ENCODE measurements around the gene SOX11. TPM values are rescaled to one million over a fixed set of nuclear protein-coding genes. Genes with fewer than 3 reads are reported as not detected.

SOX11 gene
- total RNA-seq, 1 experiment from 2014 or later: 0.02 TPM

DNA sequence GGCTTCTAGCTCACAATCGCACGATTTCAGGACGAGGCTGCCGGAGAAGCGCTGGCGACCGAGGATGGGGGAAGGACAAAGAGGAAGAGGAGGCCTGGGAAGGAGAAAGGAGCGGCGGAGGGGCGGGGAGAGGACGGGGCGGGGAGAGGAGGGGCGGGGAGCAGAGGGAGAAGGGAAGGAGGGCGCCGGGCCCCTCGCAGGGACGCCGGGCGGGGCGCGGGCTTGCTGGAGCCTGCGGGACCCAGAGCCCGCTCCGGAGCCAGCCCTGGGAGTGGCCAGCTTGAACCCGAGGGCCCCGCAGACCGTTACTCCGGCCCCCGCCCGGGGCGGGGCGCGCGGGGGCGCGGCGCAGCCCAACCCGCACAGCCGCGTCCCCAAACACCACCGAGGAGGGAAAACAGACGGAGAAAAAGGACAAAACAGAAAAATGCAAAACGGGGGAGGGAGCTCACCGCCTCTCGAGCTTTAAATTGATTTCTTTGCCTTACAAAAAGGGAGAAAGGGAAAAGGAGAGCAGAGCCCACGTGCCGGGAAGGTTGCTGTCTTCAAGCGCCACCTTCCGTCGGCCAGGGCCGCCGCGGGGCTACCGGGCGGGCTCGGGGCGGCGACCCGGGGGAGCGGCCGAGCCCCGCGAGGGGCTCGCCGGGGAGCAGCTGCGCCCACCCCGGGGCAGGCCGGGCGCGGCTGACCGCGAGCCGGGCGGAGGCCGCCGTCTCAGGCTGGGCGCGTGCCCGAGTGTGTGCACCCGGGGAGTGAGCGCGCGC is 781 bp upstream of the SOX11 start:
- no peak for DNase-seq (ENCODE audit: low read depth, low spot score)

More for the DNA sequence above, 781 bp upstream of the SOX11 start:
- intact Hi-C loops (cut with micrococcal nuclease): no loop called here
- ChIA-PET POLR2A (no interaction called here), RAD21 (ENCODE audit: low non-redundant PET in 1 of 2, low total read pairs in 2 of 2, uncharacterized antibody in 2 of 2, unreplicated experiment in 2 of 2) (no interaction called here), CTCF (no interaction called here)
- Histone ChIP-seq H3K9me3 (ENCODE audit: control insufficient read depth in 1 of 2, insufficient read depth in 1 of 2, low read depth in 1 of 2, low read length in 2 of 2) (peaks cover 0 to 8% of the 10 kb centered on the region in 2 experiments; a peak in 2 of 4 replicates), H3K9ac (ENCODE audit: low read length) (no peak overlapping the region), H2AFZ (ENCODE audit: low read depth, low read length, poor library complexity, severe bottlenecking) (no peak overlapping the region), H3K27me3 (ENCODE audit: insufficient read depth, low read length) (no peaks in the 10 kb centered on the region), H3K4me1 (ENCODE audit: control insufficient read depth in 1 of 2, insufficient read depth in 2 of 2, low read length in 2 of 2) (no peaks in the 10 kb centered on the region), H3K4me3 (replicated peaks in 1 of 2; ENCODE audit: low read depth in 1 of 2, low read length in 2 of 2) (no peak overlapping the region), H3K4me2 (ENCODE audit: low read length) (no peak overlapping the region), H3K79me2 (ENCODE audit: insufficient read depth, low read length) (no peaks in the 10 kb centered on the region), H4K20me1 (ENCODE audit: insufficient read depth) (no peaks in the 10 kb centered on the region), H3K36me3 (ENCODE audit: control insufficient read depth in 1 of 2, insufficient read depth in 2 of 2, low read length in 2 of 2) (no peaks in the 10 kb centered on the region), H3K9me2 (ENCODE audit: insufficient read depth) (no peaks in the 10 kb centered on the region), H3K27ac (ENCODE audit: low read depth, low read length) (no peak overlapping the region)
- TF ChIP-seq POLR2A (IDR thresholded peaks at IDR 0.05; ENCODE audit: borderline replicate concordance, extremely low read depth, insufficient read depth, insufficient read length) (no peak), EZH2phosphoT487 (IDR thresholded peaks at IDR 0.05; ENCODE audit: borderline replicate concordance) (no peak), YY1 (IDR thresholded peaks at IDR 0.05; ENCODE audit: extremely low read depth, insufficient replicate concordance, low read depth, low read length) (no peak), SP1 (IDR thresholded peaks at IDR 0.05; ENCODE audit: low read depth) (no peak), ELF1 (IDR thresholded peaks at IDR 0.05; ENCODE audit: borderline replicate concordance, low read depth) (no peak), EZH2 (IDR thresholded peaks at IDR 0.05) (no peak), SIN3A (IDR thresholded peaks at IDR 0.05; ENCODE audit: low read depth) (no peak), EGR1 (IDR thresholded peaks at IDR 0.05; ENCODE audit: low read depth) (no peak), TCF7L2 (IDR thresholded peaks at IDR 0.05; ENCODE audit: borderline replicate concordance, extremely low read depth, insufficient read depth, insufficient read length) (no peak), SRF (IDR thresholded peaks at IDR 0.05; ENCODE audit: low read depth) (no peak), ZFX (IDR thresholded peaks at IDR 0.05) (no peak), CEBPB (IDR thresholded peaks at IDR 0.05; ENCODE audit: low read depth) (no peak)
- TF ChIP-seq, protein P1, sequence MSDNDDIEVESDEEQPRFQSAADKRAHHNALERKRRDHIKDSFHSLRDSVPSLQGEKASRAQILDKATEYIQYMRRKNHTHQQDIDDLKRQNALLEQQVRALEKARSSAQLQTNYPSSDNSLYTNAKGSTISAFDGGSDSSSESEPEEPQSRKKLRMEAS (IDR thresholded peaks at IDR 0.05): no peak
- TF ChIP-seq, protein P2, sequence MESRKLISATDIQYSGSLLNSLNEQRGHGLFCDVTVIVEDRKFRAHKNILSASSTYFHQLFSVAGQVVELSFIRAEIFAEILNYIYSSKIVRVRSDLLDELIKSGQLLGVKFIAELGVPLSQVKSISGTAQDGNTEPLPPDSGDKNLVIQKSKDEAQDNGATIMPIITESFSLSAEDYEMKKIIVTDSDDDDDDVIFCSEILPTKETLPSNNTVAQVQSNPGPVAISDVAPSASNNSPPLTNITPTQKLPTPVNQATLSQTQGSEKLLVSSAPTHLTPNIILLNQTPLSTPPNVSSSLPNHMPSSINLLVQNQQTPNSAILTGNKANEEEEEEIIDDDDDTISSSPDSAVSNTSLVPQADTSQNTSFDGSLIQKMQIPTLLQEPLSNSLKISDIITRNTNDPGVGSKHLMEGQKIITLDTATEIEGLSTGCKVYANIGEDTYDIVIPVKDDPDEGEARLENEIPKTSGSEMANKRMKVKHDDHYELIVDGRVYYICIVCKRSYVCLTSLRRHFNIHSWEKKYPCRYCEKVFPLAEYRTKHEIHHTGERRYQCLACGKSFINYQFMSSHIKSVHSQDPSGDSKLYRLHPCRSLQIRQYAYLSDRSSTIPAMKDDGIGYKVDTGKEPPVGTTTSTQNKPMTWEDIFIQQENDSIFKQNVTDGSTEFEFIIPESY (IDR thresholded peaks at IDR 0.05; ENCODE audit: extremely low read depth, insufficient replicate concordance, low read length): no peak
- TF ChIP-seq, protein P3, sequence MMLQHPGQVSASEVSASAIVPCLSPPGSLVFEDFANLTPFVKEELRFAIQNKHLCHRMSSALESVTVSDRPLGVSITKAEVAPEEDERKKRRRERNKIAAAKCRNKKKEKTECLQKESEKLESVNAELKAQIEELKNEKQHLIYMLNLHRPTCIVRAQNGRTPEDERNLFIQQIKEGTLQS (IDR thresholded peaks at IDR 0.05): no peak
- no TSS peak for BruUV-seq (replicated peaks)
- no peak for ATAC-seq

All from HCT116 (cell line).